Neural progenitor cell (in vitro differentiated cells): ENCODE measurements around the gene ARHGAP28.

Experiments
- CTCF ChIP-seq: fragments of 200-600 bp; sonication (generic); IDR thresholded peaks from 2 replicates; pipeline ENCODE4 v1.5.1; 2017; ENCODE audit warnings: antibody characterized with exemption, mild to moderate bottlenecking
- EZH2 ChIP-seq: fragments of 200-600 bp; sonication (generic); IDR thresholded peaks from 2 replicates; pipeline ENCODE4 v1.6.1; 2017; ENCODE audit warnings: antibody characterized with exemption, mild to moderate bottlenecking, moderate library complexity
- EZH2phosphoT487 ChIP-seq: fragments of 200-600 bp; sonication (generic); IDR thresholded peaks from 2 replicates; pipeline ENCODE4 v1.6.1; 2017; ENCODE audit warnings: antibody characterized with exemption

GRCh38 chr18:6871566-6871965 lies 142.1 kb downstream of the ARHGAP28 start:
- no peak for TF ChIP-seq CTCF
- TF ChIP-seq EZH2phosphoT487 = no peak
- TF ChIP-seq EZH2 = no peak
